ENCODE data around the gene GRB10.

The GRB10 gene

DNA sequence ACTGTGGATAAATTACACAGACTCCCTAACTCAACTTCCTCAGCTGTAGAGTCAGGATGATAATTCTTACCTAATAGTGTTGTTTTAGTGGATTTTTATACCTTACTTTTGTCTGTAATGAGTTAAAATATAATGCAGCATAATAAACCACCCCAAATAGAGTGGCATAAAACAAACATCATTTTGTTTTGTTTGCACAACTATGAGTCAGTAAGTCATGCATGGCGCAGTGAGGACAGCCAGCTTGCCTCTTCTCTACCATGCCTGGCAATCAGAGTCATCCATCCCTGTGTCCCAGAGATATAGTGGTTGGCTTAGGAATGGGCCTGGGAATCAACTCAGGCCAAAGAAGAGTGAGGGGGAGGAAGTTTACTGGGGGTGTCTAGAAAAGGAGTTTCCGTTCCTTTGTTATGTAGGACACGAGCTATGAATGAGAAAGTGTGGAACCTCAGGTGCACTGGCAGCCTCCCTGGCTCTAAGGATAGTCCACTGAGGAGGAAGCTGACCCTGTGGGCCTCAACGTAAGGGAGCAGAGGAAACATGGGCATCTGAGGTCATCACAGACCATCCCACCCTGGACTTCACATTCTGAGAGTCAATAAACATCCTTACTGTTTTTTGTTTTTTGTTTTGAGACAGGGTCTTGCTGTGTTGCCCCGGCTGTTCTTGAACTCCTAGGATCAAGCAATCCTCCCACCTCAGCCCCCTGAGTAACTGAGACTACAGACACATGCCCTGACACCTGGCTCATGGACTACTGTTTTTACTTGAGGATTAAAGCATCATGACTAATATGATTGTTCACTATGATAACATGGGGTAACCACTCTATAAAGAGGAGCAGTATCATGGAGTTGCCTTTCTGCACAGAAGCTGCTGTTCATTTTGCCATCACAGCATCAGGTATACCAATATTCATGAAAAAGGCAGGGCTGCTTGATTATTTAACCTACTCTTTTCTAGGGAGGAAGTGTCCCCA is 21.0 kb upstream of the GRB10 start:
- DNase-seq (ENCODE audit: low spot score) = no peak

DNA sequence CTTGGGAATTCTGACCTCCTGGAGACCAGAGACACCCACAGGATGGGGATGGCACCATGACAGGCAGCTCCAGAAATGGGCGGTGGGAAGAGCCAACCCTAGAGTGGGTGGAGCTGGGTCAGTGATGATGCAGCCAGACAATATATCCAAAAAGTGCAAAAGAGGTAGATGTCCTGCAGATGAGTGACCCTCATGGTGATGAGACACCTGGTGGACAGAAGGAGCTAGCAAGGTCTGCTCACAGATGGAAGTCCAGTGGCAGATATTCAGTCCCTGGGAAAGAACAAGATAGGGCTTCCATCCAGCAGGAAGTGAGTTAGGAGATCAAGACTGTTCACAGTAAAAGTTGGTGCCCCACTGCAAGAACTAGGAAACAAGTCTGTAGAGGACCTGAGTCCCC is 19.2 kb upstream of the GRB10 start:
- no peak for DNase-seq (ENCODE audit: low spot score)

DNA sequence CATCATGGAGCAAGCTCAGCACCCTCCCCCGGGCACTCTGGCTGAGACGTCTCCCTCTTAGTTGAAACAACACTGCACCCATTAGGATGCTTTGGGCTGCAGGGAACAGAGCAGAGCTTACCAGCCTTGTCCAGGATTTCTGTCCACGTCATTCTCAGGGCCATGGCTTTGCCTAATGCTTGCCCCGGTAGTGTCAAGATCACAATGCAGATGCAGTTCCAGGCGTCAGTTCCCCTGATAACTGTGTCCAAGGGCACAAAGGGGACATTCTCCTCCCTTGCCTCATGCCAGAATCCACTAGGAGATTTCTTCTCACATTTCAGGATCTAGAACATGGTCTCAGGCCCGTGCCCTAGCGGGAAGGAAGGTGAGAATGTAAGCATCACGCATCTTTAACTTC is 17.2 kb upstream of the GRB10 start:
- DNase-seq (ENCODE audit: low spot score) = no peak

DNA sequence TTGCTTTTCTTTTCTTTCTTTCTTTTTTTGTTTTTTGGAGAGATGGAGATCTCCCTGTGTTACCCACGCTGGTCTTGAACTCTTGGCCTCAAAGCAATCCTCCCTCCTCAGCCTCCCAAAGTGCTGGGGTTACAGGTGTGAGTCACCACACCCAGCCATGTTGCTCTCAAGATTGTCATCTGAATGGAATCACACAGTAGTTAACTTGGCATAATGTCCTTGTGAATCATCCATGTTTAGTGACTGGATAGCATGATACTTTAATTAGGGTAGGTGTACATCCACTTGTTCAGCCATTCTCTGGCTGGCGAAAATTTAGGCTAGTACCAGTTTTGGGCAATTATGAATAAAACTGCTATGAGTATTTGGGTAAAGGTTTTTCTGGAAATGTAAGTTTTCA is 15.4 kb upstream of the GRB10 start:
- no peak for DNase-seq (ENCODE audit: low spot score)

DNA sequence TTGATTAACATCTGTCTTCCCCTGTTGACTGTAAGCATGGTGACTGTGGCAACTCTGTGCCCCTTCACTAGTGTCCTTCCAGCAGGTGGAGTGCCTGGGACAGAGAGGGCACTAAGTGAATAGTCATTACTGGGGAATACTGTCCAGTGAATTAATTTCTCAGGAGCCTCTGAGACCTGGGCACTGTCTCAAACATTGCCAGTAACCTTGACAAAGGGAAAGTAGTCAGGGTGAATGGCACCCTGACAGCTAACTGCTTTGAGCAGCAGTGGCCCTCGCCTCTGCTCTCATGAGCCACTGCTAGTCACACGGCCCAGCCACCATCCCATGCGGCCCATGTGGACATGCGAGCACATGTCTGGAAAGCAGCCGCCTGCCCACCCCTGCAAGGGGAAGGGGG is 13.1 kb upstream of the GRB10 start:
- no peak for DNase-seq (ENCODE audit: low spot score)

DNA sequence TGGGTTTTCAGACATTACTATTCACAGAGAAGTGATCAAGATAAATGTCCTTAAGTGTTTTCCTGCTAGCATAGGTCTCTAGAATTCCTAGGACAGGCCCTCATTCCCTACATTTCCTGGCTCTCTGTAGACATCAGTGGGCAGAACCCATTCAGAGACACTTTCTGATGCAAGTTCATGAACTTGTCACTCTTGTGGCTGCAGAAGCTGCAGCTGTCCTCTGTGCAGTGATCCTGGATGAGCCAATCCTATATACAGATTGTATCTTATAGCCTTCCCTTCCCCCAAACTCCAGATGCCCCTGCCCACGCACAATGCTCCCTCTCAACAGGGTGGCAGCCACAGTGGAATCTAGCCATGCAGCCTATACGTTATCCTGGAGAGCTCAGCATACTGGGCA is 12.6 kb upstream of the GRB10 start:
- DNase-seq (ENCODE audit: low spot score) = no peak

DNA sequence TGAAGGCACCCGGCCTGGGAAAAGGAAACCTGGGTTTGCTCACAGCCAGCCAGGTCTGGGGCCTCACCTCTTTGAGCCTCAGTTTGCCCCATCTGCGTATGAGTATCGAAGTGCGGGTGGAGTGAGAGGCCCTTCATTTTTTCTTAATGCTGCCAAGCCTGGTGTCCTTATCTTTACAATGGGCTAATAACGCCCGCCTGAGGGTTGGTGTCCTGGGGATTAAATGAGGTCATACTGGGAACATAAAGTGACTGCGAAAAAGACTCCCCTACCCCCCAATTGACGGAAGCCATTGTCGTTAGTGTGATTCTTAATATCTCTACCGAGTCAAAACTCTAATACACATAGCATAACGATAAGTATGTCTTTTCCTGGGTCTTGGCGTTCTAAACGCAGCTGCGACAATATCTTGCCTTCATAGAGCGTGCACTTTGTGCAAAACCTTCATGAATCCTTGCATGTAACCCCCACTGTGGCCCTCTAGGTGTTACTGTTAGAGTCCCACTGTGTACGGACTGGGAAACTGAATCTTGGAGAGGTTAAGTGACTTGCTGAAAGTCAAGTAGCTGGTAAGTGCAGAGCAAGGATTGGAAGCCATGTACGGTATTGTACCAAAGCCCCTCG is 11.4 kb upstream of the GRB10 start:
- no peak for DNase-seq (ENCODE audit: low spot score)

DNA sequence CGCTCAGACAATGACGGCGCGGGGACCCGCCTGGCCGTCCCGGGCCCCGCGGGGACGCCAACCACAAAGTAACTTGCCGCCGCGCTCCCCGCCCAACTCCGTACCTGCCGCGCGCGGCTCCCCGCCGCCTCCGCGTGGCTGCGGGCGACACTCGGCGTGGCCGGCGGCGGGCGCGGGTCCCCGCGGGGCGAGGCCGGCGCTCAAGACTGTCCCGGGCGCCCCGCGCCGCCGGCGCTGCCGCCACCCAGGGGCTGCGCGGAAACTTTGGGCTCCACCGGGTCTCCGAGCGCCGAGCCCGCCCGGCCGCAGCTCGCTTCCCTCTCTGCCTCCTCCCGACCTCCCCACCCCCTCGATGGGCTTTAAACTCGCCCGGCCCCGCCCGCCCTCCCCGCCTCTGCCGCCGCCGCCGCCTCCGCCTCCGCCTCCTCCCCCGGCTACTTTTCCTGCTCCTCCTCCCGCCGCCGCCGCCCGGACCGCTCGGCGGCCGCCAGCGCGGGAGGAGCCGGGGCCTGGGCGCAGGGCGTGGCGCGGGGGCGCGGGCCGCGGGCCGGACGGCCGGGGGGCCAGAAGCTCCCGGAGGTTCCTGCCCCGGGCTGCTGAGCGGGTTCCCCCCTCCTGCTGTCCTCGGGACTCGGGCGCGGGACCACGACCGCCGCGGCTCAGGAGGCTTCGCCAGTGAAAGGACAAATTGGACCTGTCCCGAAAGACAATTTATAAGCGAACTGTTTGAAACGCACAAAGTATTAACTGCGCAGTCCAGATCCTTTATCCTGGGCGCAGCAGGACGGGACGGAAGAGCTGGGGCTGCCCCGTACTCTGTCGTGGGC is 10.6 kb upstream of the GRB10 start:
- peak; percentile 89 for DNase-seq (ENCODE audit: low spot score)

DNA sequence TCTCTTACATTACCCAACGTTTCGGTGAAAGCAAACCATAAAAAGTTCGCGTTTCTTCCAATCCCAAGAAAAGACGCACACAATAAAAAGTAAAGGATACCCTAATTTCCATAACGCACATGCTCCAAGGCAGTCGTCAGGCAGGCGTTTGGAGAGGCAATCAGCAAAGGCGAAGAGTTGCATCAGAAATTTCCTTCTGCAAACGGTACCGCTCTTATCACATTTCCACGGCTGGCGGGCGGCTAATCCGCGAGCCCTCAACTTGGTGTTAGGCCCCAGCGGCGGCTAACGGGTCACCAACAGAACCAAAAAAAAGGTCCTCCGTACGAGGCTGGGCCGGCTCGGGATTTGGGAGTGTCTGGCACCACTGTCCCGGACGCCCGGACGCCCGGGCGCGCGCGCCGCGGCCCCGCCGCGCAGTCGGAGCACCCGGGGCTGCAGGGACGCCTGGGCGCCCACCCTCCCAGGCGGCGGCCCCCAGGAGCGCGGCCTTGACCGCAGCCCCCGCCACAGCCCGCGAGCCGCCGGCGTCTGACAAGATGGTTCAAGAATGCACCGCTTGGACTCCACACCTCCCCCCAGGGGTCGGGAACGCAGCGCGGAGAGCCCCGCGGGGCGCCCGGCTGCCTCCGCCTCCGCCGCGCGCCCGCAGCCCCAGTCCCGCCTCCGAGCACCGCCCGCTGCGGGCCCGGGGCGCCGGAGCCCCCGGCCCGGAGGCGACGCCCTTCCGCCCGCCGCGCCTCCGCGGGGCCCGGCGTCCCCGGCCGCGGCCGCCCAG is 9.8 kb upstream of the GRB10 start:
- DNase-seq (ENCODE audit: low spot score) = peak; percentile 52

DNA sequence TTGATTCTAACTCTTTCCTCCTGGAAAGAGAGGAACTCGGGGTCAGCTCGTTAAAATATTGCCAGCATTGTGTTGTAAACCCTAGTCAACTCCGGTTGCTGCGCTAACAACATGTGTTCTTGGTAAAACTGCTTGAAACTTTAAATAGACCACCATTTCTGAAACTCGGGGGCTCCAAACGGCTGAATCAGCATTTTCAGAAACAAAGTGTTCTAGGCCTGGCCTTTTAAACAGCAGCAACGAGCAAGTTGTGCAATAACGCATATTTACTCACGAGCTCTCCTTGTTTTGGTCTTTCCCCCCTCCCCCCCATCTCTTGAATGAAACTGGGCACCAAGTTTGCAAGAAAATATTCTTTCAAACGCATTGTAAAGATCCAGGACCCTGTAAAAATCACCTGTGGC is 9.2 kb upstream of the GRB10 start:
- DNase-seq (ENCODE audit: low spot score) = peak; percentile 52

DNA sequence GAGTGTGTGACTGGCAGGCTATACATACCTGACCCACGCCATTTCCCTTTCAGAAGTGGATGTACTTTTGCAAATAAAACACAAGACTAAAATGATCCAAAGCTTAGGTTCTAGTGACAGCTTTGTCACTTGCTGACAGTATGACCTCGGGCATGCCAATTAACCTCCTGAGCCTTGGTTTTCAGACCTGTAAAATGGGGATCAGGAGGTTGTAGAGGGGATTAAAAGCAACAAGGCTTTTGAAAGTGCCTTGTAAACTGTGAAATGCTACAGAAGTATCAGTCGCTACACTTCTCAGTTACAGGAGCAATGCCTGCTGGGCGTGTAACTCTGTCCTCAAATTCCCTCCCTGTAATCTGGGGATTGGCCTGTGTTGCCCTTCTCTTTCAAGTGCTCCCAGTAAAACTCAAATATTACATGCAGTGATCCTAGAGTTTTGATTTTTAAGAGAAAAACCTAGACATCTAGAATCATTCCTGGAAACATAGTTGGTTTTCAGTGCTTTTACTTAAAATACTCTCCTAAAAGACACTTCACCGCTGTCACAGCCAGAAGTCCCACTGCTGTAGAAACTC is 8.8 kb upstream of the GRB10 start:
- no peak for DNase-seq (ENCODE audit: low spot score)

DNA sequence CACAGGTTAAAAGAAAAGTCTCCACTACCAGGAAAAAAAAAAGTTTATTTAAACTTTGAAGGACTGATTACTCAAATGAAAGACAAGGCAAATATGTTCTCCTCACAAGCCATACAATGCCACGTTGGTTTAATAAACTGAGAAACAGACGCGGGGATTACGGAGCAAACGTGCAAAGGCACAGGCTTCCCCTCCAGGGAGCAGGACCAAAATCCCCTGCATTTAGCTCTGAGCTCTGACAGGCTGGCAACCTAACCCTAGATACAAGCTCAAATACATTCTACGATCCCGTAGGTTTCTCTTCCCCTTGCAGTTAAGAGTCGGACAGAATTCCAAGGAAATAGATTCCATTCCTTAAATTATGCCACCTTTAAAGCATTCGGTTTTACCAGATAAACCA is 7.7 kb upstream of the GRB10 start:
- DNase-seq (ENCODE audit: low spot score) = no peak

DNA sequence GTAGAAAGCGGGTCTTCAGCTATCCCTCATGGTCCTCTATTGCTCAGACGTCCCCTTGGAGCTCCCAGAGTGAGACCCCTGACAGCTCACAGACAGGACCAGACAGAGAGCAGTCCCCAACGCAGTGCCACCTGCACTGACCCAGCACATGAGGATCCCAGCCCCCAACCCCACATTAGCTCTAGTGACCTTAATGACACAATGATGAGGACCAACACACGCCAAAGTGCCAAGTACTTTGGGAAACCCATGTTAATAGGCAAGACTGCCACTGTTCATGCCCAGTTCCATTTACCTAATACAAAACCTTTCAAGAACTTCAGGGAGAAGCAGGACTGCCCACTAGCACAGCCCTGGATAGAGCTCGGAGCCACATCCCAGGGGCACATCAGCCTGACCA is 5.7 kb upstream of the GRB10 start:
- no peak for DNase-seq (ENCODE audit: low spot score)

DNA sequence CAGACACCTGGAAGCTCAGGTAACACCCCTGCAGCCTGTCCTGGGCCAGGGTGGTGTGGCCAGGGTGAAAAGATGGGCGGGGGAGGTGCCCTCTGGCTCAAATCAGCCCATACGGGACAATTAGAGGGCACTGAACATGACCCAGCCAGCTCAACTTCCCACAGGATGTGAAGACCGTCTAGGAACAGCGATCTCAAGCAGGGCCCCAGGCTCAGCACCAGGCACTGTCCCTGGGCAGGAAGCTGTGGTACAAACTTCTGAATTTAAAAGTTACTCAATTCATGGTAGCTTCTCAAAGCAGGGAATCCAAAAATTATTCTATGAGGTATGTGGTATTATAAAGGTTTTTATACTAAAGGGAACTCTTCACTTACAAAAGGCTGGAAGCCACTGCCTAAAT is 5.1 kb upstream of the GRB10 start:
- no peak for DNase-seq (ENCODE audit: low spot score)

DNA sequence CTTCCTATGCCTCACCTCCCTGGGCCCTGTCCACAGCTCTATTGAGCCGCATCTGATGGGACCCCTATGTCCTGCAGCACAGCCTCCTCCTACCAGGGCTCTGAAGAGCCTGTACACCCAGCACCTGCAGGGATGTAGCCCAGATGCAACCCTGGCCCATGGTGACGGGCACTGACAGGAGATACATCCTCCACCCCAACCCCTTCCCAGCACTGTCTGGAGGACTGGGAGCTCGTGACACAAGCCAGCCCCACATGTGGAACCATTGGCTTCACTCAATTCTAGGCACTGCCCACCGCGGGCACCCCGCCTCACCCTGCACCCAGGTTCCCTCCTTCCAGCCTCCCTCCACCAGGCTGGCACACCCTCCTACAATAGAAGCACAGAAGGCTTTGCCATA is 2.6 kb upstream of the GRB10 start:
- no peak for DNase-seq (ENCODE audit: low spot score)

DNA sequence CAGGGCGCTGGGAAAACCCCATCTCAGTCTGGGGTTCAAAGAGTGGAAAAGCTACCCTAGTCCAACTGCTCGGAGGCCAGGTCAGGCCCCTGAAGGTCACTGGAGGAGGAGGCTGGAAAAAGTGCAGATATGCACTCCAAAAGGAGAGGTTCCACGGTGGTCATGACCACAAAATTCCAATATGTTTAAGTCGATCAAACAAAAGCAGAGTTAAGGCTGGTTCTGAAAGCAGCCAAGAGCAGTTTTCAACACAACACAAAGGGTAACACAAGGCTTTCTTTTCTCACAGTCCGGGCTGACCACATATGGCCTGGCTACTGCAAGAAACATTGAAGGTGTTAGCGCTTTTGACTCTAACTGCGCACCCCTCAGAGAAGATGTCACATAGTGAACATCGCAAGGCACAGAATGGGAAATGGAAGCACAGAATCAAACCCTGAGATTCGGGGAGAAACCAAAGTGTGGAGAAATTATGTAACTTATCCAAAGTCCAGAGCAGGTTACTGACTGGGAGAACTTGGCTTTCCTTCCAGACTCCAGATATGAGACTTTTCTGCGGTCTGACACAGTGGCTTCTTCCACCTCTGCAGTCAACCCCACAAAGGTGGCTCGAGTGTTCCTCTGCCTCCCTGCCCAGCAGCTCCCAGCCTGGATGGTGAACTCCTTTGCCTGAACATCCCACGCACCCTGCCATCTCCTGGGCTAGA is 1.3 kb upstream of the GRB10 start:
- no peak for DNase-seq (ENCODE audit: low spot score)

DNA sequence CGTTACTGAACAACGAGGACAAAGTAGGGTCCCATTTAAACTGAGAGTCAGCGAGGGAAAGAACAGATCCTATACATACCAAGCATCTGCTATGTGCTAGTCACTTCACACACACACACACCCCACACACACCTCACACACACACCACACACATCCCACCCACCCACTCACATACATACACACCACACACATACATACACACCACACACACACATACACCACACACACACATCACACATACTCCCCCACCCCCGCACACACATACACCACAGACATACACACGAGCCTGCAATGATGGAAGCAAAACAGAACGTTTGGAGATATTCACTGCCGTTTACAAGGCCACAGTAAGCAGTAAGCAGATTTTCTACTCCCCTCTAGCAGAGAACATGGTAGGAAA is 607 bp upstream of the GRB10 start:
- DNase-seq (ENCODE audit: low spot score) = no peak

DNA sequence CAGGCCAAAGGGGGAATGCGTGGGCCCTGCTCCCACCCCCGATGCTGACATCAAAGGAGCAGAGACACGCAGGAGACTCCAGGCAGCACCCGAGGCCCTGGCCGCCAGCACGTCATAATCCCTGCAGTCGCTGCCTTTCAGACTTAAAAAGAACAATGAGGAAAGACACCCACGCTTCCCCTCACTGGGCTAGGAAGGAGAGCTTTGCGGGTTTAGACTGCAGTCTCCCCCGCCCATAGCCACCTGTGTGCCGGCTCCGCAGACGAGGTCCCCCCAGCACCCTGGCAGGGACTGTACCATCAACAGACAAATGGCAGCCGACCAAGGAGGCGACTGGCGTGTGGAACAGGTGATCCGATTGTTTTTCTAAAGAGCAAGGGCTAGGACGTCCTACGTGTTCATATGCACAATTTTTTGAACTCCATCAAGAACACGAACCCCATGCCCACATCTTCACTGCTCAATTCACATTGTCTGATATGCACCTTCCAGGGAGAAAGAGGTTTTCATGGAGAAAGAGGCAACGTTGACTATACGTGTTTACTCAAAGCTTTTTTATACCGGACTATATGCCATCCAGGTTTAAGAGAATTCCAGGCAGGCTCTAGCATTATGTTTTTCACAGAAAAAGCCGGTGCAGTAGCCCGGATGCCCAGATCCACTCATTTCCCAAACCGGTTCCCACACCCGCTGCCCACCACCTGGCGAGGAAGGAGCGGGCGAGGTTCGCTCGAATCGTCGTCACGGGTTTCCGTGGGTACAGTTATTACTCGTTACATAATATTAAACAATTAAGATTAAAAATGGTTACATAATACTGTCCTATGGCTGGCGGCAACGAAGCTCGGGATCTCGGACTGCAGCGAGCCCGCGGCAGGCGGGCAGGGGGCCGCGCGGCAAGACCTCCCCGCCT is 1.1 kb downstream of the GRB10 start:
- DNase-seq (ENCODE audit: low spot score) = no peak

DNA sequence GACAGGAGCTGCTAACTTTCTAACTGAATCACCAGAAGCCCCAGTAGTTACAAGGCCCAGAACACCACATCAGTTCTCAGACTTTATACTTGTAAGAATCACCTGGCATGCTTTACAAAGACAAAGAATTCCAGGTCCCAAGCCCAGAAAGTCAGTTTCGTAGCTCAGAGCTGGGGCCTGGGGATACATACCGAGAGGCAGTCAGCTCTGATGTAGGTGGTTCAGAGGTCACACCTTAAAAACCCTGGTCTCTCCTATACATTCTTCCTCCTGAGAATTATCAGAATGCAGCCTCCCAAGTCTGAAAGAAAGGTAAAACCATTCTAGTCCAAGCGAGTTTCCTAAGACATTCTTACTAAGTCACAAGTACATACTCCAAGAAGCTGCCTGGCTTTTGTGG is 2.3 kb downstream of the GRB10 start:
- no peak for DNase-seq (ENCODE audit: low spot score)

DNA sequence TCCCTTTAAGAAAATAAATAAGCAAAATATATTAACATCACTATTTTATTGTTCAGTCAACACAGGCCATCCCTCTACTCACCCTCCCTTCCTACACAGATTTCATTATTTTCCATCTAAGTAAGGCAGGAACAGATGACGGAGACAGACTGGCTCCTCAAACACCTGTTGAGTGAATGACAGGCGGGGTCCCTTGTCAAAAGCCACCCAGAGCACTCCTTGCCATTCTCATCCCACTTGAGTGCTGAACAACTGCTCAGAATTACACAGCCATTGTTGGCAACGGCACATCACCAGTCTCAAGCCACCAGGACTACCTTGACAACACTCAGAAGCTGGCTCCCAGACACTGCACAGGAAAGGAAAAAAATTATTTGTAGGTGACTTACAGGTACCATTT is 3.3 kb downstream of the GRB10 start:
- DNase-seq (ENCODE audit: low spot score) = no peak

Data from HuH-7.5 (cell line).